DMS153 (cell line): ENCODE measurements around the gene HOXA5.

Experiments
- DNase-seq: peaks from one replicate; lab custom pipeline; 2025; lab: John Stamatoyannopoulos, UW

The HOXA5 gene

GRCh38 chr7:27106181-27106900 is 37.1 kb downstream of the HOXA5 start:
- DNase-seq, result no peak

GRCh38 chr7:27105301-27106031 is 38.0 kb downstream of the HOXA5 start:
- no peak for DNase-seq

- no peak for DNase-seq
Measured at GRCh38 chr7:27104341-27105058, 39.0 kb downstream of the HOXA5 start.

GRCh38 chr7:27103489-27104226 is 39.8 kb downstream of the HOXA5 start:
- no peak for DNase-seq

GRCh38 chr7:27102581-27103442 is 40.7 kb downstream of the HOXA5 start, which contains the start of gene HOXA2:
HOXA2 (minus strand) TSS chr7:27102683; CDS start chr7:27102500, 183 bp downstream.
- no peak for DNase-seq

GRCh38 chr7:27101957-27102580 is 41.4 kb downstream of the HOXA5 start:
- DNase-seq, result no peak

GRCh38 chr7:27101171-27101956 is 42.1 kb downstream of the HOXA5 start:
- DNase-seq, result no peak

GRCh38 chr7:27100694-27101170 is 42.7 kb downstream of the HOXA5 start:
- no peak for DNase-seq

- DNase-seq, result no peak
Measured at GRCh38 chr7:27099453-27100370, 43.8 kb downstream of the HOXA5 start.

GRCh38 chr7:27098578-27099451 is 44.7 kb downstream of the HOXA5 start:
- DNase-seq, result peak; percentile 37

- DNase-seq, result no peak
Measured at GRCh38 chr7:27097686-27098577, 45.5 kb downstream of the HOXA5 start.

- no peak for DNase-seq
Measured at GRCh38 chr7:27096768-27097514, 46.5 kb downstream of the HOXA5 start.

GRCh38 chr7:27095897-27096767 is 47.3 kb downstream of the HOXA5 start, which contains the start of gene HOXA1:
HOXA1 (minus strand) TSS chr7:27096000; CDS start chr7:27095912, 88 bp downstream.
- peak; percentile 85 for DNase-seq

GRCh38 chr7:27095050-27095896 is 48.2 kb downstream of the HOXA5 start:
- no peak for DNase-seq
